Mammary microvascular endothelial cell (primary cell): ENCODE results near the gene TMEM134. TPM values are rescaled to one million over a fixed set of nuclear protein-coding genes. Genes with fewer than 3 reads are reported as not detected.

Source experiments
- total RNA-seq: library from RNA; depleted of rRNA; stranded (reverse); fragments of >200 nt; gene quantifications from 2 replicates; pipeline ENCODE4 v1.2.3, GENCODE V29; 2015

TMEM134 gene, protein sequence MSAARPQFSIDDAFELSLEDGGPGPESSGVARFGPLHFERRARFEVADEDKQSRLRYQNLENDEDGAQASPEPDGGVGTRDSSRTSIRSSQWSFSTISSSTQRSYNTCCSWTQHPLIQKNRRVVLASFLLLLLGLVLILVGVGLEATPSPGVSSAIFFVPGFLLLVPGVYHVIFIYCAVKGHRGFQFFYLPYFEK
- total RNA-seq: 51.3 and 70.9 TPM in 2 replicates

GRCh38 chr11:67468759-67469507, at the start of gene TMEM134:
Gene TMEM134 (minus strand): TSS chr11:67469251. CDS start chr11:67469192, 59 bp downstream.

GRCh38 chr11:67507864-67508485, 38.9 kb upstream of the TMEM134 start, which contains the start of gene CDK2AP2:
Gene CDK2AP2 (minus strand): TSS chr11:67508162. CDS start chr11:67508082, 80 bp downstream.

GRCh38 chr11:67504950-67505581, 36.0 kb upstream of the TMEM134 start, which contains the start of gene PITPNM1:
Gene PITPNM1 (minus strand): TSS chr11:67505363. CDS start chr11:67504180, 1,183 bp downstream.

GRCh38 chr11:67482827-67483798, 14.1 kb upstream of the TMEM134 start, which contains the start of gene AIP:
Gene AIP (plus strand): TSS chr11:67483026. CDS start chr11:67483159, 133 bp downstream.

GRCh38 chr11:67455054-67455453, 14.0 kb downstream of the TMEM134 start, which contains the start of gene CABP4:
Gene CABP4 (plus strand): TSS chr11:67455354. CDS start chr11:67455424, 70 bp downstream.

DNA sequence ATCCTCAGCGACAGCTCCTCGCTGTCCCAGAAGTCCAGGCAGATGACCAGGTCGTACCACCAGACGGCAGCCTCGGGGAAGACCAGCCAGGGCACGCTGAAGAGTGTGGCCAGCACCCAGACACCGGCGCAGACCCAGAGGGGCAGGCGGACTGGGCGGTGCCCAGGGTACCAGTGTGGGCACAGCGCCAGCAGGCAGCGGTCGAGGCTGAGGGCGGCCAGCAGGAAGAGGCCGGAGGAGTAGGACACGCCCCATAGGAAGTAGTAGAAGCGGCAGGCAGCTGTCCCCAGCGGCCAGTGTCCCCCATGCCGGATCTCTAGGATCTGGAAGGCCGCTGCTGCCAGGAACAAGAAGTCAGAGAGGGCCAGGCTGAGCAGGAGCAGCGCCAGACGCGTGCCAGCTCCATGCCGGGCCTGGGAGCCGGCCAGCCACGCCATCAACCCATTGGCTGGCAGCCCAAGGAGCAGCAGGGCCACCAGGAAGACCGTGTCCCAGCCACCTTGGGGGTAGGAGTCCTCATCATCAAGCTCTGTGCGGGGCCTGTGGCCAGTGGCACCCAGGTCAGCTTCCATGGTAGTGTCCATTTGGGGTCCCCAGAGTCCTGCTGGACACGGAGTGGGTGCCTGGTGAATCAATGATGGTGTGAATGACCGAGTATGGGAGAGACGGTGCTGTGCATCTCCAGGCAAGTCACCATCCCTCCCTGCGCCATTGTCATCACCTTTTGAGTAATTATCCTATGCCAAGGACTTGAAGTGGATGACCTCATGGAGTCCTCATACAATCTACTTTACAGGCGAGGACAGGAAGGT, 16.7 kb downstream of the TMEM134 start, which contains the start of gene GPR152:
TSS of gene GPR152 (minus strand) at position 589 of the 812 bp plus-strand sequence. CDS start at position 584, 5 bp downstream.

GRCh38 chr11:67437082-67437808, 31.8 kb downstream of the TMEM134 start, which contains the start of gene PTPRCAP:
Gene PTPRCAP (minus strand): TSS chr11:67437682. CDS start chr11:67437619, 63 bp downstream.

GRCh38 chr11:67428052-67429001, 40.7 kb downstream of the TMEM134 start, which contains the start of gene RPS6KB2:
Gene RPS6KB2 (plus strand): TSS chr11:67428494. CDS start chr11:67428546, 52 bp downstream.

DNA sequence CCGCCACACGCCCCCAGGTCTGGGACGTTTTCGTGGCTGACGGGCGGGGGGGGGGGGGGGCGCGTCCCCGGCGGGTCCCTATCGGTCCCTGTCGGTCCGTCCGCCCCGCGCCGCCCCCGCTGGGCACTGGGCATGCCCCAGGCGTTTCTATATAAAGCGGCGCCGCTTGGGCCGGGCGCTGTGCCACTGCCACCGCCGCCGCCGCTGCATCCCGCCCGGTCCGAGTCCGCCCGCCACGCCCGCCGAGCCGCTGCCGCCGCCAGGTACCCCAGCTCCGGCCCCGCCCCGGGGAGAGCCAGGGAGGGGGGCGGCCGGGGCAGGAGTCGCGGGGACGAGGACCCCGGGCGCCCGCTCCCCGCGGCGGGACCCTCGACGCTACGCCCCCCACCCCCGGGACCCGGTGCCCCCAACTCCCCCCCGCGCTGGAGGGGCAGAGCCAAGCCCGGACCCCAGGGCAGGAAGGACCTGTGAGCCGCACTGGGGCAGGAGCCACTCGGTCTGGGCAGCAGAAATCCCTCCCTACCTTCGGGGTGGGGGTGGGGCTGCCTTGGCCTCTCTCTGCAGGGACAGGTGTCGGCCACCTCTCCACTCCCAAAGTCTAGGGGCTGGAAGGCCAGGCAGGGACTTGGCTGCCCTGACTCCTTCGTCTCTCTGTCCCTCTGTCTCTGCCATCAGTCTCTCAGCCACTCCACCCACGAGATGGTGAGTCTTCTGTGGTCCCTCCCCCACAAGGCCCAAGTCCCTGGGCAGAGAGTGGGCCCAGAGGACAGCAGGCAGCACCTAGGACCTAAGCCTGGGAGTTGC, 53.3 kb downstream of the TMEM134 start, which contains the start of gene CARNS1:
TSS of gene CARNS1 (plus strand) at position 178 of the 804 bp plus-strand sequence. CDS start at position 700, 522 bp downstream.

Other genes with a start within 250 kb of the TMEM134 start
- gene GRK2, start 202.8 kb downstream of the TMEM134 start, total RNA-seq: 43.1 and 47.3 TPM in 2 replicates
- gene ANKRD13D, start 179.9 kb downstream of the TMEM134 start, total RNA-seq: 19.1 and 24.3 TPM in 2 replicates
- 12.5 and 24.0 TPM in 2 replicates for gene SSH3, start 165.7 kb downstream of the TMEM134 start, total RNA-seq
- 89.9 and 100 TPM in 2 replicates for gene POLD4, start 115.7 kb downstream of the TMEM134 start, total RNA-seq
- 6.3 and 6.8 TPM in 2 replicates for gene CLCF1, start 95.7 kb downstream of the TMEM134 start, total RNA-seq
- gene RAD9A, start 77.3 kb downstream of the TMEM134 start, total RNA-seq: 4.6 and 7.9 TPM in 2 replicates
- 278 and 283 TPM in 2 replicates for gene PPP1CA, start 67.4 kb downstream of the TMEM134 start, total RNA-seq
- not detected in 2 replicates for gene TBC1D10C, start 65.2 kb downstream of the TMEM134 start, total RNA-seq
- not detected in 2 replicates for gene CARNS1, start 53.6 kb downstream of the TMEM134 start, total RNA-seq
- 66.0 and 76.4 TPM in 2 replicates for gene RPS6KB2, start 40.8 kb downstream of the TMEM134 start, total RNA-seq
- 0.87 TPM in 1 of 2 replicates, not detected in the other for gene PTPRCAP, start 31.6 kb downstream of the TMEM134 start, total RNA-seq
- 122 and 126 TPM in 2 replicates for gene CORO1B, start 25.8 kb downstream of the TMEM134 start, total RNA-seq
- not detected in 2 replicates for gene GPR152, start 16.5 kb downstream of the TMEM134 start, total RNA-seq
- gene CABP4, start 13.9 kb downstream of the TMEM134 start, total RNA-seq: 2.1 and 3.9 TPM in 2 replicates
- 52.0 and 61.3 TPM in 2 replicates for gene AIP, start 13.8 kb upstream of the TMEM134 start, total RNA-seq
- 13.1 and 19.4 TPM in 2 replicates for gene PITPNM1, start 36.1 kb upstream of the TMEM134 start, total RNA-seq
- 54.0 and 55.4 TPM in 2 replicates for gene CDK2AP2, start 38.9 kb upstream of the TMEM134 start, total RNA-seq
- gene CABP2, start 54.2 kb upstream of the TMEM134 start, total RNA-seq: not detected in 2 replicates
- gene GSTP1, start 114.6 kb upstream of the TMEM134 start, total RNA-seq: 761 and 855 TPM in 2 replicates
- gene NDUFV1, start 137.7 kb upstream of the TMEM134 start, total RNA-seq: 192 TPM in 2 replicates
- gene NUDT8, start 160.7 kb upstream of the TMEM134 start, total RNA-seq: 12.3 and 16.5 TPM in 2 replicates
- not detected in 2 replicates for gene TBX10, start 170.5 kb upstream of the TMEM134 start, total RNA-seq
- gene ACY3, start 181.5 kb upstream of the TMEM134 start, total RNA-seq: not detected in 2 replicates
- gene ALDH3B2, start 205.4 kb upstream of the TMEM134 start, total RNA-seq: not detected in 2 replicates